Occipital lobe (tissue), 2 donors: ENCODE data around the gene ARAP3. TPM values are rescaled to one million over a fixed set of nuclear protein-coding genes. Genes with fewer than 3 reads are reported as not detected.

Experiments used
- DNase-seq: peaks from one replicate; lab custom pipeline; 2025; lab: John Stamatoyannopoulos, UW
- total RNA-seq: library from RNA; depleted of rRNA; stranded (reverse); fragments of >200 nt; gene quantifications from one replicate; pipeline ENCODE4 v1.2.3, GENCODE V29; 2014

The ARAP3 gene
- total RNA-seq, 1 donor from 2014 or later, result 3.3 TPM

DNA sequence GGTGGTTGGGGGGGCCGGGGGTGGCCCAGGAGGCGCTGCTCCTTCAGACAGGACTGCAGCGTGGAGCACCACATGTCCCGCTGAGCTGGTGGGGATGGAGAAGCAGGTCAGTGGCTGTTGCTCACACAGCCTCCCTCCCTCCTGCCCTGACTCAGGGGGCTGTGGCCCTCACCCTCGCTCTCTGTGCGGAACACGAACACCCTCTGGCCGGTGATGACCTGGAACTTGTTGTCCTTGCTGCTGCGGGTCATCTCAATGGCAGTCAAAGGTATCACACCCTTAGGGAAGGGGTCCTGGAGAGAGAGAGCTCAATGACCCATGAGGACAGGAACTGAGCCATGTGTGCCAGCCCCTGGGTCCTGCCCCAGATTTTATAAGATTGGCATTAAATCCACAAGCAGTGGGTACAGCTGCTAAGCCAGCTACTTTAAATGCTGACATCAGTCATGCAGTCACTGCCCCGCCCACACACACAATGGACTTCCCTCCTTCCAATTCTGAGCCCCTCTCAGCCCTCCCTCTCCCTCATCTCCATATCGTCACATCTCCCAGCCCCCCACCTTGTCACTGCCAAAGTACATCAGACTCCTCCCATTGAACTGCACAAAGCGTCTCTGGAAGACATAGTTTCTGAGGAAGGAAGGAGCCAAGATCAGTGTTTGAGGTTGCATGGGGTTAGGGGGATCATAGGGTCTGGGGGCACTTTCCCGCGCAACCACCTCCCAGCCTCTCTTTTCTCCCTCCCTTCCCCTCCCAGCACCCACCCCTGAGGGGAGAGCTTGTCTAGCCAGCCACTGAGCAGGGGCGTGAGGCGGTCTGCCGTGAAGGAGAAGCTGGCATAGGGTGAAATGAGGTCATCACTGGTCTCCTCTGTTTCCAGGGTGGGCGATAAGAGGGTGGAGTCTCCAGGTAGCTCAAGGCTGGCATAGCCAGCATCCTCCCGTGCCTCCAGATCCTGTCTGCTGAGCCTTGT is 8.9 kb downstream of the ARAP3 start:
- no peak for DNase-seq

DNA sequence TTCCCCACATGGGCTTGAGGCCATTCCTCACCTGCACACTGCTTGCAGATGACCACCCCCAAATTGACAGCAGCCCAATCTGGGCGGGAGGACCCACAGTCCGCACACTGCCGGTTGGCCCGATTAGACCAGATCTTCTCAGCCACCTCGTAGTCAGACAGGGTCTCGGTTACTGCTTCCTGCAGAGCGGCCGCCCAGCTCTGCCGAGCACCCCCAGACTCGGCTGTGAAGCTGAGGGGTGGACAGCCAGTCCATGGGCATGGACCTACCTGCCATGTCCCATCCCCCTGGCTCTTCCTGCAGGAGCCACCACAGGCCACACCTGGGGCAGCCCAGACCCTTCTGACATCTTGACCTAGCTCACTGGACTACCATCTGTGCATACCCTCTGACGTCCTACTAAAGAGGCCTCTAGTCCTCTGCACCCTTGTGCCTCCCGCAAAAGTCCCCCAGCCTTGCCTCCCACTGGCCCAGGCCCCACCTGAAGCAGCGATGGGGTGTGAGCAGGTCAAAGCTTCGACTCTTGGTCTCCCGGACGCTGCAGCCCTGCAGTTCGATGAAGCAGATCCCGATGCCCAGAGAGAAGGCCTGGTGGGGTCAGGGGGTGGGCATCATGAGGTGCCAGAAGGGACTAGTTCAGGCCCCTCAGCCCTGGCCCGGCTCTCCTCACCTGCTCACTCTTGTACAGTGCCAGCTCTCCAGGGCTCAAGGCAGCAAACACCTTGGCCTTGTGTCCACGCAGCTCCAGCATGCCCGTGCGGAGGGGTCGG is 9.8 kb downstream of the ARAP3 start:
- DNase-seq, result no peak

GRCh38 chr5:141669520-141669919 is 12.5 kb downstream of the ARAP3 start:
- no peak for DNase-seq

GRCh38 chr5:141668601-141669265 is 13.3 kb downstream of the ARAP3 start:
- DNase-seq, result no peak

DNA sequence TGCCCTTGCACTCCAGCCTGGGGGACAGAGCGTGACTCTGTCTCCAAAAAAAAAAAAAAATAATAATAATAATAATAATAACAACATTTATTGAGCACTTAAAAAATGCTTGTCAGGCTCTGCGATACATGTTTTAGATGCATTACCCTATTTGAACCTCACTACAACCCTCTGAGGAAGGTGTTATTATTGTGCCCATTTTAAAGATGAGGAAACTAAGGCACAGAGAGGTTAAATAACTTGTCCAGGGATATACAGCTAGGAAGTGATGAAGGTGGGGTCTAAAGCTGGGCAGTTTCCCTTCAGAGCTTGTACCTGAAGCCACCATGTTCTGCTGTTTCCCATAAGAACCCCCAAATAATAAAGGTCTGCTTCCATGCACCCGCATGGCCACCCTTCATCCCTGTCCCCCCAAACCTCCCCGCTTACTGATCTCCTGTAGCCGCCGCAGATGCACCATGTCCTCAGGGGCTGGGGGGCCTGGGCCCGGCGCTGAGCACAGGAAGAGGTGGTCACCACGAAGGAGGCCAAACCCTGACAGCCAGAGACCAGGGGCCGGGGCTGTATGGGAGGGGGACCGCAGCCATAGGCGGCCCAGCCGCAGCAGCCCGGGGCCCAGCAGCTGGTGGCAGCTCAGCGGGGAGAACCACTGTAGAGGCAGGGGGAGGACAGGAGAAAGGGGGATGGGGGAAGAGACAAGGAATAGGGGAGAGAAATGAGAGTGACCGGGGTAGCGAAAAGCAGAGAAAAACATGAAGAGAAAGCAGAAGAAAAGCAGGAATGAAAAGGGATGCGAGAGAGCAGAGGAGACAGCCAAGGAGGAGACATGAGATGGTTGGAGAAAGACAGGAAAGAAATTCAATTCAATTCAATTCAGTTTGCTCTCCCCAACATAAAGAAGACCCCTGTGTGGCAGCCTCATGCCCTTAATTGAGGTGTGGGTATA is 15.8 kb downstream of the ARAP3 start:
- DNase-seq, result no peak

- DNase-seq, result peak; percentile 54
Measured at GRCh38 chr5:141664733-141665461, 17.1 kb downstream of the ARAP3 start.

DNA sequence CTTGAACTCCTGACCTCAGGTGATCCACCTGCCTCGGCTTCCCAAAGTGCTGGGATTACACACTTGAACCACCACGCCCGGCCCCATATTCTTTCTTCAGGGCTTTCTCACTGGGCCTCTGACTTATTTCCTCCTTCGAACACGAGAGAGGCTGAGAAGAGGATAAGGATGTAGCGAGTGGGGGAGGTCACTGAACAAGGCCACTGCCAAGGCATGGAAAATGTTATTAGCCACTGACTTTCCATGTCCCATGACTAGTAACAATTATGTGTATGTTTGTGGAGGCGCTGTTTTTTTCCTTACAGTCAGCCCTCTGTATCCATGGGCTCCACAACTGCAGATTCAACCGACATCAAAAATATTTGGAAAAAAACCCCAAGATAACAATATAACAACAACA is 18.5 kb downstream of the ARAP3 start:
- no peak for DNase-seq

DNA sequence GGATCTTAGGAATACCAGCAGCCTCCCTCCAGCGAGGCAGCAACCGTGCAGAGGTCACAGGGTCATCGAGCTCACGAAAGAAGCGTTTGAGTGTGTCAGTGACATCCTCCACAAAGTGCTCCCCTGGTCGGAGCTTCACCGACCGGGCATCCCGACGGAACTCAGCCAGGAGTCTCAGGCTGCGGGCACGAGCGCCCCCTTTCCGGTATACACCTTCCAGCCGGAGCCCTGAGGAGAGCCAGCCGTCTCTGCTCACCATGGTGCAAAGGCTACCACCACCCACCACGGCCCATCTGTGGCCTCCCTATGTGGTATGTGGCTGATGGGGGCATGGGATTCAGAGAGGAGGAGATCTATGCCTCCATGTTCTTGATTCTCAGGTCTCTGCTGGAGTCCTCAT is 20.0 kb downstream of the ARAP3 start:
- no peak for DNase-seq

- no peak for DNase-seq
Measured at GRCh38 chr5:141657937-141658545, 24.0 kb downstream of the ARAP3 start.

GRCh38 chr5:141657404-141657803 is 24.6 kb downstream of the ARAP3 start:
- no peak for DNase-seq

DNA sequence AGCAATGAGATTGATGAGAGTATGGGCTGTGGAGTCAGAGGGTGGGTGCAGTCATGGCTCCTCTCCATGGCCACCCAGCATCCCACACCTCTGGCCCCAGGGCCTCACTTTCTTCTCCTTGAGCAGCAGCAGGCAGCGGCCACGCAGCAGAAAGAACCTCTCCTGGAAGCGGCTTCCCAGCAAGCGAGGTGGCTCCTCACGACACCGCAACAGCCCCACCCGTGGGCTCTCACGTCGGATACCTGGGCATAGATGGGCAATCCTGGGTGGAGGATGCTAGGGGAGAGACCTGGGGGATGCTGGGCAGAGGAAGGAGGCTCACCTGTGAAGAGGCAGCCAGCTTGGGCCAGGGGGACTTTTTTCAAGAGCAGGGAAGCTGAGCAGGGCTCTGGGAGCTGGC is 25.6 kb downstream of the ARAP3 start:
- DNase-seq, result no peak

DNA sequence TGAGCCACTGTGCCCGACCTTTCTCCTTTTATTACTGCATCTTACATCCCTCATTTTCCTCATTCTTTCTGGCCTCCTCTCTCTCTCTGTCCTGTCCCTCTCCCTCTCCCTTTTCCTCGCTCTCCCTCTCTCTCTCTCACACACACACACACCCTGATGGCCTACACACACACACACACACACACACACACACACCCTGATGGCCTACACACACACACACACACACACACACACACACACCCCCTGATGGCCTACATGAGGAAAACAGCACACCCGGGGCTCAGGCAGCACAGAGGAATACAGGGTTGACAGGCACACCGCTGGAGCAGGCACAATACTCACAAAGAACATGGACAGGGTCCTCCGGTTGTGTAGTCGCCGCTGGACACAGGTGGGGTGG is 27.0 kb downstream of the ARAP3 start:
- no peak for DNase-seq

GRCh38 chr5:141654298-141654697 is 27.7 kb downstream of the ARAP3 start:
- no peak for DNase-seq

DNA sequence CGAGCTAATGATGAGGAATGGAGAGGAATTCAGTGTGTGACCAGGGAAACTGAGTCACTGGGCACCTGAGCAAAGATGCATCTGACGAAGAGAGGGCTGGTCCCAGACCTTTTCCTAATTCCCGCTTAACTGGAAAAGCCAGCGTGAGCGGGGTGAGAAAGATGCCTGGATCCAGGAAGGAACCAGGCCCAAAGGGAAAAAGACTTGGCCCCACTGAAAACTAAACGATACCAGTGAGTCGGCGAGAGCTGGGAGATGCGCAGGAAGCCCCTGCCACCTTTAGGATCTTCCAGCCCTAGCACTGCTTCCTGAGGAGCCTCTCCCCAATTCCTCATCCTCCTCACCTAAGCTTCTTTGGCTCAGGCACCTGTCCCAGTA is 30.3 kb downstream of the ARAP3 start:
- no peak for DNase-seq

DNA sequence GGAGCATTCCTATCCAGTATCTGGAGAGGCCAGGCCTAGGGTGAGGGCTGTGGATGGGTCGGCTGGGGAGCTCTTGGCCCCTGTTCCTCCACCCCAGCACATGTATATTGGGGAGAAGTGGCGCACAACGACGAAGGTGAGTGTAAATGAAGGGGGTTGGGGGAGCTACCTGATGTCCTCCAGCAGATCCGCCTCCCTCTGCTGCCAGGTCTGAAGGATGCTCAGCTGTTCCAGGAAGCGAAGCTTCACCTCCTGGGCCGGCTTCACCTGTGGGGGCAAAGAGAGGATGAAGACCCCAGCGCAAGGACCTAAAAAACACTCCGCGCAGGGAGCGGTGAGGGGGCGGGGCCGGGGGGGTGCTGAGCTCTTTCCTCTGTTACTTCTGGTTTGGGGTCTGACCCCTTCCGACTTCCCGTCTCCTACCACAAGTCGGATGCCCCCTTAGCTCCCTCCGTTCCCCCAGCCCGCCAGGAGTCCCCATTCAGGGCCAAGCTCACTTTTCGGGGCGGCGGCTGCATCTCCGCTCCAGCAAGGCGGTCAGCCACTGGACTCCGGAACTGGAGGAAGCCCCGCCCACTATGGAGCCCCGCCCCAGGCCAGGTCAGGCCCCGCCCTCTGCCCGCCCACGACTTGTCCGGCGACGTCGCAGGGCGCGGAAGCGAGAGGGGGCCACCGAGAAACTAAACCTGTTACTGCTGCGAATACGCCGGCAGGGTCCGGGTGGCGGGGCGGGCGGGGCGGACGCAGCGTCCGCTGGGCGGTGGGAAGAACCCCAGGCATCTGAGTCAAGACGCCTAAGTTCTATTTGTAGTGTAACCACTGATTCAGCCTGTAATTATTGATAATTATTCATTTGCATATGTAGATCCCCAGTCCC is 30.9 kb downstream of the ARAP3 start, which contains the start of gene FCHSD1:
FCHSD1 (minus strand) TSS at position 568 of the 877 bp plus-strand sequence; CDS start at position 518, 50 bp downstream.
- DNase-seq, result peak; percentile 74

- no peak for DNase-seq
Measured at GRCh38 chr5:141649972-141650371, 32.1 kb downstream of the ARAP3 start.

DNA sequence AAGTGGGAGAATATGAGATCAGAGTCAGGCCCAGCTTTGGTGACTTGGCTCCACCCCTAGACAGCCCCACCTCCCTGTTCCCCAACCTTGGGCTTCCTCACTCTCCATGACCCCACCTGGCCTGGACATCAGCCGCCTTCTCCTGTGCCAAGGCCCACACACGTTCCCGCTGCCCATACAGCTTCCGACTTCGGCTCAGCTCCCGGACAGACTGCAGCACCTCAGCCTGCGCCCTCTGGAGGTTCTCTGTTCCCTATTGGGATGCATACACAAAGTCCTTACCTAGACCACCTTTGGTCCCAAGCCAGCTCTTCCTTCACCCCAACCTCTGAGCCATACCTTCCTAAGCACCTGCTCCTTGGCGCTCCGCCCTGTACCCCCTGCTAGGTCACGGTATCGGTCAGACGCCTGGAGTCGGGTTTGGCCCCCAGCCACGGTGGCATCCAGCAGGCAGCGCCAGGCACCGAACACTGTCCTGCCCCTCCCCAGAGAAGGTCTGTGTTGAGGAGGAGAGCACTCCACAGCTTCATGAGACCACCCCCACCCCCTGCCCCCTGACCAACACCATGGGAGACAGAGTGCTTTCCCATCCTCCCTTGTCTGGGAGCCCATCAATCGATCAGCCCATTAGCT is 32.9 kb downstream of the ARAP3 start:
- no peak for DNase-seq

DNA sequence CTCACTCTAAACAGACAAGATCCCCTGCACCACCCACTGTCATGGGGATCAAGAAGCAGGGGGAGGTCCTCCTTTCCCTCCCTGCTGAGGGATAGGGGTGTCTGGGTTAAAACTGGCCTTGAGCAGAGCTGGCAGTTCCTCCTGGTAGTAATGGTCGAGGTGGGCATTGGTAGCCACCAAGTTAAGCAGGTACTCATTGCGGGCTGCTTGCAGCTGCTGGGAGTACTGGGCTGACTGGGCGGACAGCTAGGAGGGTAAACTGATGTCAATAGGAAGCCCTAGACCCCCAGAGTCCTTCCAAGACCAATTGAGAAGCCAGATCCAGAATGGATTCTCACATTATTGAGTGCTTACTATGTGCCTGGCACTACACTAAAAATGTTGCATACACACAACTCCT is 34.2 kb downstream of the ARAP3 start:
- no peak for DNase-seq
